Erythroblast (primary cell): Measurements from ENCODE around the gene RAD51C.

ENCODE experiments used
- GATA1 ChIP-seq: IDR thresholded peaks from 2 replicates; pipeline ENCODE4 v1.6.1; 2011; ENCODE audit warnings: low read depth, mild to moderate bottlenecking, control low read depth, low read length, moderate library complexity
- POLR2A ChIP-seq: IDR thresholded peaks from 2 replicates; pipeline ENCODE4 v1.6.1; 2011; ENCODE audit warnings: mild to moderate bottlenecking, low read length

DNA sequence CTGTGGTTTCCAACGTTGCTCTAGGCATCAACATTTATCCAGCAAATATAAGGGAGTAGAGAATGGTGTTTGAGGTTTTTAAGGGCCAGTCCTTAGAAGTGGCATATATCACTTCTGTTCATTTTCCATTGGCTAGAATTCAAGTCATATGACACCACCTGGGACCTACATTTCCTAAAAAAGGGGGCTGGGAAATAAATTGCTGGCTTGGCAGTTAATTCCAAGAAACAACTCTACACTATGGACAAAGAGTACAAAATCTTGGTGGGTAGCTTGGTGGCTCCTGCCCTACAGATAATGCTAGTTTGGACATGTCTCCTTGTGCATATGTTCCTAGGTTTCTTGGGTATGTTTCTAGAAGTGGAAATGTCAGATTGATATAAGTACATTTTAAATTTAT lies 70.9 kb downstream of the RAD51C start:
- TF ChIP-seq POLR2A (no peak), GATA1 (no peak)
